COLO668 (cell line): Measurements from ENCODE around the gene SARNP.
"Not testable (repeated sequence)": the region's sequence is repeated elsewhere in the genome, so short reads cannot be mapped to it uniquely, and the experiment has no call there.

Experiments used
- DNase-seq: peaks from one replicate; lab custom pipeline; 2025; ENCODE audit not compliant: unreplicated experiment; lab: John Stamatoyannopoulos, UW

The SARNP gene

DNA sequence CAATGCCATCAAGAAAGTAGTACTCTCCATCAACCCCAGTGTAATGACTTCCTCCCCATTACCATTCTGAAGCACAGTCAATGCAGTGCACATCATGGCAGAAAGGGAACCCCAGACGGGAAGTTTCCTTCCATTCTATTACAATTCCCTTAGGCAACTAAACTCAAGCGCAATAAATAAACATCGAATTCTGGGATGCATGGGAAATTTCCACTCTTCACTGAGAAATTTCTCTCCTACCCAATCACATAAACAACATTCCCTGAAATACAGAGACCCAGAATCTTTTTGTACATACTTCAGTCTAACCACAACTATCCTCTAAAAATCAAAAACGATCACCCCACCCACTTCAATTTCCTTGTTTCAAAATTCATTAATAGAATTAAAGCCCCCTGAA is 20.0 kb downstream of the SARNP start:
- DNase-seq = no peak

DNA sequence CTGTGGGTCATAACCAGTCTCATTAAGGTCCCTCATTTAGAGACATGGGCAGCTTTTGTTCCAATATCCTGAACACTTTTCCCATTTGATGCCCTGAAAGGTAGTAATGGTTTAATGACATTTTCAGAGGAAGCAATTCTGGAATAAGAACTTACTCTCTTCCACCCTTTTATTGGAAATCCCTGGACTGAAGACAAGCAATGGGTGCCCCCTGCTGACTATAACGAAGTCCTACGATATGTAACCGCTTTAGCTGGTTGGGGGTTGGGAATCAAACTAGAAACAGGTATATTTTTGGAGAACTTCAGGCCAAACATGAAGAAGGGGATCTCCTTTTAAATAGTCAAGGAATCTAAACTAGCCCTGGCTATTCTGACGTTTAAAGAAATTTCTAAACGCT is 20.5 kb downstream of the SARNP start:
- DNase-seq = no peak

DNA sequence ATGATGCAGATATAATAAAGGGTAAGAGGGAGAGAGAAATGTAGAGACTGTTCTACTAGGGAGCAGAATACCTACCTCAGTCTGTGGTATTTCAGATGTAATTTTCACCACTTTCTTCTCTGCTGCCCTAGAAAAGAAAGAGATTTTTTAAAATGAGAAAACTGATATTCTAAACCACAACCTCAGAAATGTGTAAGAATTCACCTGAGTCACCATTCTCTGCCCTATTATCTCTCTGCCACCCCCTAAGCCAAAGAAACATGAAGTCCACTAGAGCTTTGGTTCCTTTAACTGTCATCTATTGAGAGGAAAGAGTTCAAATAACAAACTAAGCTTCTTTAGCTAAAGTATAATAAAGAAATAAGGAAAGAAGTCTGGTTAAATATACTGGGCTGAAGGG is 21.6 kb downstream of the SARNP start:
- DNase-seq = no peak

DNA sequence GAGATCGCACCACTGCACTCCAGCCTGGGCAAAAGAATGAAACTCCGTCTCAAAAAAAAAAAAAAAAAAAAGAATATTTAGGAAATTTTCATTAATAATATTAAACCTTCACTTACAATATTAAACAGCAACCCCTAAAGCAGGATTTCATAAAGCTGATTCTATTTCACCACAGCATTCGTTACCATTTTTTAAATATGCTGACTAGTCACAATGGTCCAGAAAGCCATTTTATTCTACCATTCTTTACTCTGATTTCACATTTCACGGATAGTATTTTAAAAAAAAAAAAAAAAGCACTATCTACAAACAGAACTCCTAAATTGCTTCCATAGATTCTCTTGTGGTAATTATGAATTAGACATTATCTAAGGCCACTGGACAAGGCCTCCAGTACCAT is 27.6 kb downstream of the SARNP start:
- DNase-seq = no peak

DNA sequence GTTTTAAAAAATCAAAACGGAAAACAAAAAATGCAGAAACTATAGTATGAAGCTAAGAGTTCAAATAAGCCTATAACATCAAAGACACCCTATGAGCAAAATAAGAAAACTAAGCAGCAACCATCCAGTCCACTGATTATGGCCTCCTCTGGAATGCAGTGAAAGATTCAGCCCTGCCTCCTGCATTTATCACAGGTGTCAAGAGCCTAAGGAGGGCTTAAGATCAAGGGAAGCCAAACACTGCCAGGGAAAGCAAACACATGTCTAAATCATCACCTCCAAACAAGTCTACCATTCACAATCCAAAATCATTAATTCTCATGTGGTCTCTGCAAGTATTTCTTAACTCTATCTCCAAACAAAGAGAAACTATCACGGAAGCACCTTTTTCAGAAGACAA is 28.4 kb downstream of the SARNP start:
- no peak for DNase-seq

DNA sequence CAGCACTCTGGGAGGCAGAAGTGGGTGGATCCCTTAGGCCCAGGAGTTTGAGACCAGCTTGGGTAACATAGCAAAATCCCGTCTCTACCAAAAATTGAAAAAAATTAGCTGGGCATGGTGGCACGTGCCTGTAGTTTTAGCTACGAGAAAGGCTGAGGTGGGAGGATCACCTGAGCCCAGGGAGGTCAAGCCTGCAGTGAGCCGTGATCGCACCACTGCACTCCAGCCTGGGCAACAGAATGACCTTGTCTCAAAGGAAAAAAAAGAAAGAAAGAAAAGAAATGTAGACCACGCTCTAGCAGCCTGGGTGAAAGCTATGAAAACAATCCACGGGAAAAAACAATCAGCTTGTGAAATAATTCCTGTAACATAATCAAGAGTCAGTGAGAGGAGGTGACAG is 29.0 kb downstream of the SARNP start:
- no peak for DNase-seq

DNA sequence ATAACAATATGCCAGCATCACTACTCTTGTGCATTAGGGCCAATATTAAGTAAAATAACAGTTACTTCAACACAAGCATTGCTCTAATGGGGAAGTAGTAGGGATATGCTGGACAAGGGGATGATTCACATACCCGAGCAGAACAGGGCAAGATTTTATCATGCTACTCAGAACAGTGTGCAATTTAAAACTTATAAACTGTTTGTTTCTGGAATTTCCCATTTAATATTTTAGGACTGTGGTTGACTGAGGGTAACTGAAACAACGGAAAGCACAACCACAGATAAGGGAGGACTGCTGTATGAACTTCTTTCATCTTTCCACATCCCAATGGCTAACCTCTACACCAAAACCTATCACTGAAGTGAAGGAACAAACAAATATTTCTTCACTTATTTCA is 36.8 kb downstream of the SARNP start:
- no peak for DNase-seq

DNA sequence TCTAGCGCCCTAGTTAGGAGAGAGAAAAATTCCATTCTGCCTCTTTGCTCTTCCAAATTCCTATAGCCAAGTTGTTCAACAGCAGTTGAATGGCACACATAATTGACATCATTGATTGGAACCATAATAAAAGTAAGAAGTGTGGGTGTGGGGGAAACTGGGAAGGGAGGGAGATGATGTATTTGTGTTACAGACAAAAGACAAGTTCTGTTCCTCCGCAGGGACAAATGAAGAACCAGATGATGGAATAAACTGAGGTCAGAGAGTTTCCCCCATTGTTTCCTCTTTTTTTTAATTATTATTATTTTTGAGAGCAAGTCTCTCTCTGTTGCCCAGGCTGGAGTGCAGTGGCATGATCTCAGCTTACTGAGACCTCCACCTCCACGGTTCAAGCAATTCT is 39.7 kb downstream of the SARNP start:
- no peak for DNase-seq

DNA sequence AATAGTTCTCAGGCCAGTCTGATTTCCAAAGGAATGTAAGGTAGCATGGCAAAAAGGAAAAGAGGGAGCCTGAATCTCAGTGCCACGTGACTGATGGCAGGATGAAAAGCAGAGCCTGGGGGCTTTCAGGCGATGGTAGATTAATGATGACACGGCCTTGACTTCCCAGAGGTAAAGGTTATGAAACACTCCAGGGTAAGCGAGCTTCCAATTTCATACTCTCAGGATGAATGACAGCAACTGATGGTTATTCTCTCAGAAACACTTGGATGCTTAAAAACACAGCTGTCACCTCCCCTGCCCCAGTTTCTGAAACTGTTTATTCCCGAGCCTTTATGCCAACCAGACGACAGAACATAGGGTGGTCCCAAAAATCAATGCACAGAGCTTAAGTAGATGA is 45.8 kb downstream of the SARNP start:
- no peak for DNase-seq

DNA sequence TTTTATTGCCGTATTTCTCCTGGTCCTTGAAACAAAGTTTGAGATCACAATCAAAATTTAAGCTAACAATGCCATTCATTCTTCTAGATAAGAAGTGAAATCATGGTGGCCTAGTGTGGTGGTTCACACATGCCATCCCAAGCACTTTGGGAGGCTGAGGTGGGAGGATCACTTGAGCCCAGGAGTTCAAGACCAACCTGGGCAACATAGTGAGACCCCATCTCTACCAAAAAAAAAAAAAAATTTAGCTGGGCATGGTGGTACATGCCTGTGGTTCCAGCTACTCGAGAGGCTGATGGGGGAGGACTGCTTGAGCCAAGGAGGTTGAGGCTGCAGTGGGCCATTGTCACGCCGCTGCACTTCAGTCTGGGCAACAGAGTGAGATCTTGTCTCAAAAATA is 50.4 kb downstream of the SARNP start:
- DNase-seq = no peak

DNA sequence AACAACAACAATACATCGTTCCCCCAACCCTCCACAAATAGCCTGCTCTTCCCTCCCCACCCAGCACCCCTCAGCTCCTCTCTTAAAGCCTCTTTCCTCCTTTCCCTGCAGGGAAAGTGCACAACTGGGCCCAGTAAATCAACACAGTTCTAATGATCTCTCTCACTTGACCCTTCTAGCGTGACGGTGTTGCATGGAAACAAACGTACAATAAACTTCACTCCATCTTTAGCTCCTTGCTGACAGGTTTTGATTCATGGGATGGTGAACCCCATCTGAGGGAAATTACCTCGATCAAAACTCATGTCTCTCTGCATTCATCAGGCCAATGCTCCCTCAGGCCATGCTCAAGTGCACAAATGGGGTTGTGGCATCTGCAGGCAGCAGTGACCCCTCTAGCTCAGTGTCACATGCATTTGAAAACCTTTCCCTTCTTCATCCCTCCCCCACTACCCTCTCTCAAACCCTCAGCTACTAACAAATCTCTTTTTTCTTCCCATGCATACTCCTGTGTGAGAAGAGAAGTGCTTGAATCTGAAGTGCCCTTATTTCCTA is 51.7 kb downstream of the SARNP start:
- peak; percentile 2 for DNase-seq

DNA sequence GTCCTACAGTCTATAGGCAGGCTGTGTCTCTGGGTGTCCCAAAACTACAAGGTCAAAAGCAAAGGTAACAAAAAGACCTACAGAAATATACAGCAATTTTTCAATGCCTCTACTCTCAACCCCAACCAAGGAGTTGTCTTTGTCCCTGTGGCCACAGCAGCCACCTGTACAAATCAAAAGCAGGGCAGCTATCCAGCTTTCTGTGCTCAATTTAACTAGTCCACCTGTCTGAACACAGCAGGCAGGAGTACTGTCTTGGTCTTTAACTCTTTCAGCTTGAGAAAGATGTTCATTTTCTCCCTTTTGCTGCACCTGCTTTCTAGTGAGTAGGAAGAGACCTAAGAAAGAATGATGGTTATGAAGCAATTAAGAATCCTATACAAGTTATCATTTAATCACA is 54.9 kb downstream of the SARNP start:
- DNase-seq = no peak

DNA sequence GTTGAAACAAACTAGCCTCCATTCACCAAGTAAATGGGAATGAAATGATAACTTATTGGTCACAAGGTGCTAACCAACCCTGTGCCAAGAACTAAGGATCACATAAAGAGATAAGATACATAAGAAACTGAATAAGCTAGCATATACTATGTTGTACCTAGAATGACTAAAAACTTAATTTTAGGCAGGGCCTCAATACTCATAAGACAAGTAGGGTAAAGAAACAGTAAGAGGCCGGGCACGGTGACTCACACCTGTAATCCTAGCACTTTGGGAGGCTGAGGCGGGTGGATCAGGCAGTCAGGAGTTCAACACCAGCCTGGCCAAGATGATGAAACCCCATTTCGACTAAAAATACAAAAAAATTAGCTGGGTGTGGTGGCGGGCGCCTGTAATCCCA is 56.9 kb downstream of the SARNP start:
- DNase-seq = no peak

DNA sequence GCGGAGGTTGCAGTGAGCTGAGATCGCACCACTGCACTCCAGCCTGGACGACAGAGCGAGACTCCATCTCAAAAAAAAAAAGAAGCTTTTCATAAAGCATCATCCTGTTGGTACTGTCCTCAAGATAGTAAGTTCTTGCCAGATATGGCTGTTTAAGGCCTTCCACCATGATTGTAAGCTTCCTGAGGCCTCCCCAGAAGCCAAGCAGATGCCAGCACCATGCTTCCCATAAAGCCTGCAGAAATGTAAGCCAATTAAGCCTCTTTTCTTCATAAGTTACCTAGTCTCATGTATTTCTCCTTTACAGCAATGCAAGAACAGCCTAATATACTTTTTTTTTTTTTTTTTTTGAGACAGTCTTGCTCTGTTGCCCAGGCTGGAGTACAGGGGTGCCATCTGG is 58.9 kb downstream of the SARNP start:
- DNase-seq = not testable (repeated sequence)

DNA sequence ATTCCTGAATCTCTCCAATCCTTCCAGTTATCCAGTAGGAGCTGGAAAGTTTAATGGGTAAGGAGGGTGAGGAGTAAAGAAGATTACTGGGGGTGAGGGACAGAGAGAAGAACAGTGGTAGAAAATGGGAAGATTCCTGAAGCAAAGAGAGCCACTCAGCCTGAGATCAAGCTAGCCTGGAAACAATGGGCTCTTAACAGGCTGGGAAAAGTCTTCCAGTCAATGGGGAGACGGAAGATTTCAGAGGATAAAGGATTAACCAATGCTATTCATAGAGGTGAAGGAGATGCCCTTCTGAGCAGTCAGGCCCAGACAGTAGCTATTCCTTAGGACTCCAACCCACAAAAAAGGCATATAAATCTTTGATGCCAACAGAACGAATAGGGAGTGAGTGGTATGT is 59.8 kb downstream of the SARNP start:
- no peak for DNase-seq

DNA sequence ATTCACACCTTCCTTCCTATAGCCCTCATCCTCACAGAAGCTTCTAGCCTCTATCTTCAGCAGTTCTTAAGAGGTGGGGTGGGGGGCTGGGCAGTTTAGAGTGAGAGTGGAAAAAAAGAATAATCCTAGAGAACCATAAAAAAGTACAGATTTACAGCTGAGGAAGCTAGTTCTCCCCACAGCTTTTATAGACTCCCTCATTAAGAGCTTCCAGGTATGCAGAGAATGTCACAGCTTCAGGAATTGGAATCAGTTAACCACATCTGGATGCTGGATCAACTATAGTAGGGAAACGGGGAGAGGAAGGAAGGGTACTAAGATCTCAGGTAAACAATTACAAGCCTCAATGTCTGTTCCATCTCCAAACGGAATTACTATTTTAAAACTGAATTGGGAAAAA is 62.3 kb downstream of the SARNP start:
- DNase-seq = no peak

DNA sequence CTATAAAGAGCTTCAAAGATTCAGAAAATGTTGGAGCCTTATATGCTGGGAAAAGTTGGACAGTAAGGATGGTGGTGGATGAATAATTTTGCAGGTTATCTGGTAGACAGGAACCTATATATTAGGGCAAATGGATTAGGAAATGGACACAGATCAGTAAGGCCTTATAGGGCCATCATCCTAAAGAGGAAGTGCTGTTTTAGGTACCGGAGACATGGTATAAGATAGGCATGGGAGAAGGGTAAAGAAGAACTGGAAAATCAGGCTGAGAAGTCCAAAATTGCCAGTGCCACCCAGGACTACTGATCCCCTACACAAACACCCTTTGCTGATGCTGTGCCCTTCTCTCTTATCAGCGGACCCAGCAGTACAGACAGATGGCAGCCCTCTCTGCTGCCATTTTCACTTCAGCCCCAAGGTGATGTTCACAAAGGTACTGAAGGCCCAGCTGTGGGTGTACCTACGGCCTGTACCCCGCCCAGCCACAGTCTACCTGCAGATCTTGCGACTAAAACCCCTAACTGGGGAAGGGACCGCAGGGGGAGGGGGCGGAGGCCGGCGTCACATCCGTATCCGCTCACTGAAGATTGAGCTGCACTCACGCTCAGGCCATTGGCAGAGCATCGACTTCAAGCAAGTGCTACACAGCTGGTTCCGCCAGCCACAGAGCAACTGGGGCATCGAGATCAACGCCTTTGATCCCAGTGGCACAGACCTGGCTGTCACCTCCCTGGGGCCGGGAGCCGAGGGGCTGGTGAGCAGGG is 69.1 kb downstream of the SARNP start:
- no peak for DNase-seq

DNA sequence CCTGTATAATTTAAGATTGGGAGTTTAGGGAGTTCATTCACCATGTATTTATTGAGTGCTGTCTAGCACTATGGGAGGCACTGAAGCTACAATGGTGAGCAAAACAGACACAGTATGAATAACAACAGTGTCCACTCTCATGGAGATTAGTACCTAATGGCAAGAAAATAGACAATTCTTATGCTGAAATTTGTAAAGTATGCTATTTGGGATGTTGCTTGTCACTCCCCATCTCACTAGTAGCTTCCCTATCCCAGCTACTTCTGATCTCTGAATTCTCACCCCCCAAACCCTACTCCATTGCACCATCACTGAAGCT is 70.7 kb downstream of the SARNP start:
- DNase-seq = no peak

DNA sequence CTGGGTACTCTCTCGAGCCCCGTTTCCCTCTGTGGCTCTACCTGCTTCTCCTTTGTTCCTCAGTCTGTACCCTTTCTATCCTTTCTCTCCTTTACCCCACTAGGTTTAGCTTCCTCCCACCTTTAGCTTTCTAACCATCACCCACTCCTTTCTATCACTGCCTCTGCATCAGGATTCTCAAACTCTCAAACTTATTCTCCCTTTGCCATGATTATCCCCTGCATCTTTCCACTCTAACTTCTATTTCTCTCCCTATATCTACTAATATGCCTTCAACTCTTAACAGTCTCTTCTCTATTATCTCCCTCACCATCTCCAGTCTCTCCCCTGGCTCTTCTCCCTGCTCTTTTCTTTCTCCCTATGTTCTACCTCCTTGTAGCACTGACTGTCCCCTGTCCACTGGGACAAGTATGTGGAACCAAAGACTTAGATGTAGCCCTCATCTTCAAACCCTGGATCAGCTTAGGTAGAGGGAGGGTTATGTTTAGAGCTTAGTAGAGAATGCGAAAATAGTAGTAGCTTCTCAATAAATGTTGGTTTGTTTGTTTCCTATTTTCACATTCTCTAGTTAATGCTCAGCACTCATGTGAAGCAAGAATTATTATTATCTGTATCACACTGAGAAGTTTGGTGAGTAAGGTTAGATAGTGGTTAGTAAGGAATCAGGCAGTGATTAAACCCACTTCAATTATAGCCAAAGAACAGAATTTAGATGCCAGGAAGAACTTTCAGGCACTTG is 71.2 kb downstream of the SARNP start:
- DNase-seq = no peak

DNA sequence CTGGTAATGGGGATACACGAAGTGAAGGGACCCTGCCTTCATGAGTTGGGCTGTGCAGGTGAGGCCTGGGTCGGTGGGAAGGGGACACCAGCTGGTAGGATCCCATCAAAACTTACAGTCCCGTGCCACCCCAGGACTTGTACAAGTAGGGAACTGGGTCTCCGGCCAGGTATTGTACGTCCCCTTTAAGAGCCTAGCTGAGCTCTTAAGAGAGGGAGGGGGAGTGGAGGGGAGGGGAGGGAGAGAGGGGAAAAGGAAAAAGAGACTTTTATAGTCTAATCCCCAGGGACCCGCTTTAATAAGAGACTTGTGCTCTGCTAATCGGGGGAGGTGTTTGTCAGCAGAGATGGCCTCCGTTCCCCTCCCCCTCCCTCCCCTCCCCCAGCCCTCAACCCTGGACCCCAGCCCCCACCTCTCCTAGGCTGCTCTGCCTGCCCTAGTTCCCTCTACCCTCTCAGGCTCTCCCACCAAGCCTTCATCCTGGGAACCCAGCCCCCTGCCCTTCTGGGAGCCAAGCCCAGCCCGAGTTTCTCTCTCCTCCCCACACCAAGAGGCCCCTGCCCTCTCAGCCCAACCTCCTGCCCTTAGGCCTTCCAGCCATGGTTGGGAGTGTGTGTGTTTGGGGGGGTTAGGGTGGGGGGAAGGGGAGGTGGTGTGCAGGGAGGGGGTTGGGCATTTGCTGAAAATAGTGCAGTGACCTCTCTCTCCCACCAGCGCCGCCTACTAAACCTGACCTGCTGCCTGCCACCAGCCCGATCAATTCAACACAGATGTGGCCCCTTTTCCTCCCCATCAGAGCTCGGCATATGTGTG is 72.0 kb downstream of the SARNP start:
- no peak for DNase-seq

DNA sequence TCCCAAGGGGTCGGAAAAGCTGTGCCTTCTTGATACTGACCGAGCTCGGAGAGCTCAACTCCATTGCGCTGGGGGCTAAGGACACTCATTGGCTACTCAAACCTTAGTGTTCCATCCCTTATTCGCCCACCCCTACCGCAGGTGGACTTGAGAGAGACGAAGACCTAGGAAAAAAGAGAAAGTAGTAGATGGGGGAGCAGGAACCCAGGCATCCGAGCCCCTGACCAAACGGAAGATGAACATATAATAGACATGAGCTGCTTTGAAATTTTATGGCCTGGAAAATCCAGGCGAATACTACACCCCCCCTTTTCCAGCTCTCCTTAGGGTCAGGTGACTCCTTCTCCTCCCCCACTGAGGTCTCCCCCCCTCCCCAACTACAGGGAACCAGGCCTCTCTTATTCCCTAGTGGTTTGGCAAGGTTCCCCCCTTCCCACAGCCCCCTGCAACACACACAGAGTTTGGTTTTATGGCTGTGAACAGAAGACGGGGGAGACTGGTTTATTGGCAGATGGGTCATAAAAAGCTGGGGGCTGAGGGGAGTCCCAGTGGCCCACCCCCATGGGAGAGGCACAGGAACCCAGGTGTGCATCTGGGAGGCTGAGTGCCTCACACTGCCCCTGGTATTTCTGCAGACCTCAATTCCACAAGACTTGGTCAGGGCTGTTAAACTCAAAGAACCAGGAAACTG is 73.0 kb downstream of the SARNP start:
- no peak for DNase-seq
